H1 (cell line): ENCODE measurements around the gene HLA-G. TPM values are rescaled to one million over a fixed set of nuclear protein-coding genes. Genes with fewer than 3 reads are reported as not detected.
A peak's percentile ranks its signal among the peaks of the same experiment; 100 is the strongest.

Source experiments
- CTCF ChIA-PET: fragments of 300-600 bp; sonication (Branson Sonifier 250); formaldehyde crosslinking; loops from one replicate; lab custom pipeline; 2021; ENCODE audit not compliant: partially characterized antibody; lab: Charles Lee
- POLR2A ChIA-PET: fragments of 300-600 bp; sonication (Branson Sonifier 250); formaldehyde crosslinking; loops from one replicate; lab custom pipeline; 2021; ENCODE audit warnings: inconsistent platforms; ENCODE audit not compliant: partially characterized antibody; lab: Charles Lee
- DNase-seq, 2 experiments: peaks; one replicate each; pipeline versions ENCODE4 v3.0.0 to v3.0.0-alpha.2; 2010 to 2022; ENCODE audit warnings: low spot score in 2 of 2, low read depth in 1 of 2, mixed read lengths in 1 of 2
- FAIRE-seq: peaks from 2 replicates; lab custom pipeline; 2011; peaks lifted over from hg19 to GRCh38; lab: Jason Lieb, UNC
- H2AFZ ChIP-seq: 2 replicates; pipeline ENCODE4 v1.8.1; 2012; ENCODE audit warnings: low read length, inconsistent platforms
- H2AK5ac ChIP-seq: 2 replicates; pipeline ENCODE4 v1.6.1; 2013; ENCODE audit warnings: low read depth, low read length
- H2BK120ac ChIP-seq: replicated peaks from 2 replicates; pipeline ENCODE3; 2013; ENCODE audit warnings: low read depth, low read length, inconsistent platforms
- H2BK12ac ChIP-seq: 2 replicates; pipeline ENCODE4 v1.6.1; 2013; ENCODE audit warnings: low read depth, low read length
- H2BK15ac ChIP-seq: 2 replicates; pipeline ENCODE4 v1.6.1; 2013; ENCODE audit warnings: low read length
- H2BK20ac ChIP-seq: 2 replicates; pipeline ENCODE4 v1.6.1; 2013; ENCODE audit warnings: low read length
- H2BK5ac ChIP-seq: 2 replicates; pipeline ENCODE4 v1.6.1; 2013; ENCODE audit warnings: low read depth, low read length
- H3K14ac ChIP-seq: 2 replicates; pipeline ENCODE4 v1.6.1; 2013; ENCODE audit warnings: inconsistent platforms; ENCODE audit not compliant: insufficient read length
- H3K18ac ChIP-seq: 2 replicates; pipeline ENCODE4 v1.6.1; 2013; ENCODE audit warnings: low read length; ENCODE audit errors: extremely low read depth
- H3K23ac ChIP-seq: 2 replicates; pipeline ENCODE4 v1.6.1; 2013; ENCODE audit warnings: inconsistent platforms; ENCODE audit not compliant: insufficient read length
- H3K23me2 ChIP-seq: 2 replicates; pipeline ENCODE4 v1.6.1; 2013; ENCODE audit warnings: low read depth, low read length
- H3K27ac ChIP-seq: 2 replicates; pipeline ENCODE4 v1.6.1; 2011; ENCODE audit warnings: low read depth, low read length, inconsistent platforms
- H3K27me3 ChIP-seq, 4 experiments: replicated peaks in 1 of 4; 1 replicate in 1 of 4; 2 replicates in 3 of 4; pipeline versions ENCODE4 v1.6.1 to v1.8.1; 2011 to 2013; ENCODE audit warnings: low read length in 3 of 4, mild to moderate bottlenecking in 3 of 4, inconsistent platforms in 2 of 4, mixed read lengths in 2 of 4, moderate library complexity in 1 of 4; ENCODE audit not compliant: control insufficient read depth in 3 of 4, insufficient read depth in 3 of 4; ENCODE audit errors: extremely low read depth in 1 of 4
- H3K36me3 ChIP-seq, 4 experiments: 2 replicates each; pipeline versions ENCODE4 v1.6.1 to v1.8.1; 2011 to 2013; ENCODE audit warnings: mild to moderate bottlenecking in 4 of 4, low read length in 3 of 4, moderate library complexity in 2 of 4, control low read depth in 1 of 4, inconsistent platforms in 1 of 4; ENCODE audit not compliant: insufficient read depth in 4 of 4, control insufficient read depth in 2 of 4
- H3K4ac ChIP-seq: replicated peaks from 2 replicates; pipeline ENCODE3; 2013; ENCODE audit warnings: low read length, low read depth, mixed read lengths, inconsistent platforms; ENCODE audit not compliant: insufficient read length
- H3K4me1 ChIP-seq, 4 experiments: replicated peaks in 1 of 4; 1 replicate in 1 of 4; 2 replicates in 3 of 4; pipeline versions ENCODE4 v1.6.1 to v1.8.1; 2011 to 2013; ENCODE audit warnings: low read length in 3 of 4, inconsistent platforms in 2 of 4, mixed read lengths in 1 of 4; ENCODE audit not compliant: insufficient read depth in 4 of 4, control insufficient read depth in 3 of 4
- H3K4me2 ChIP-seq, 2 experiments: 2 replicates each; pipeline versions ENCODE4 v1.6.1 to v1.8.1; 2011 to 2013; ENCODE audit warnings: low read depth in 2 of 2, low read length in 2 of 2, control low read depth in 1 of 2, inconsistent platforms in 1 of 2, mild to moderate bottlenecking in 1 of 2; ENCODE audit not compliant: insufficient read depth in 1 of 2
- H3K4me3 ChIP-seq, 4 experiments: fragments of 200-600, 300-600 bp in 1 of 4; sonication (generic), shearing (Covaris generic), sonication (Bioruptor Twin) in 1 of 4; 2 replicates each; pipeline versions ENCODE4 v1.5.1 to v1.8.1; 2011 to 2016; ENCODE audit warnings: low read length in 4 of 4, low read depth in 3 of 4, control low read depth in 2 of 4, inconsistent platforms in 2 of 4, mild to moderate bottlenecking in 2 of 4, mixed read lengths in 1 of 4, moderate library complexity in 1 of 4; ENCODE audit not compliant: insufficient read depth in 2 of 4; ENCODE audit errors: extremely low read depth in 1 of 4
- H3K56ac ChIP-seq: replicated peaks from 2 replicates; pipeline ENCODE3; 2013; ENCODE audit warnings: low read depth, mild to moderate bottlenecking, mixed read lengths, low read length, inconsistent platforms; ENCODE audit not compliant: insufficient read length
- H3K79me1 ChIP-seq: 2 replicates; pipeline ENCODE4 v1.6.1; 2013; ENCODE audit warnings: low read depth, low read length, control low read depth
- H3K79me2 ChIP-seq, 2 experiments: 2 replicates each; pipeline versions ENCODE4 v1.6.1 to v1.8.1; 2012 to 2013; ENCODE audit warnings: low read length in 2 of 2, mild to moderate bottlenecking in 2 of 2, inconsistent platforms in 1 of 2; ENCODE audit not compliant: insufficient read depth in 2 of 2, control insufficient read depth in 1 of 2
- H3K9ac ChIP-seq, 4 experiments: replicated peaks in 1 of 4; 1 replicate in 1 of 4; 2 replicates in 3 of 4; pipeline versions ENCODE4 v1.6.1 to v1.8.1; 2011 to 2013; ENCODE audit warnings: low read depth in 3 of 4, low read length in 3 of 4, control low read depth in 2 of 4, mild to moderate bottlenecking in 2 of 4, moderate library complexity in 2 of 4, inconsistent platforms in 1 of 4; ENCODE audit errors: extremely low read depth in 1 of 4
- H3K9me3 ChIP-seq, 2 experiments: 2 replicates each; pipeline versions ENCODE4 v1.6.1 to v1.8.1; 2012 to 2013; ENCODE audit warnings: mild to moderate bottlenecking in 2 of 2, moderate library complexity in 2 of 2, control low read depth in 1 of 2, inconsistent platforms in 1 of 2, low read depth in 1 of 2, low read length in 1 of 2, mixed read lengths in 1 of 2; ENCODE audit not compliant: insufficient read depth in 2 of 2
- H4K20me1 ChIP-seq, 2 experiments: replicated peaks in 1 of 2; 2 replicates each; pipeline versions ENCODE3 to v1.8.1; 2011 to 2013; ENCODE audit warnings: inconsistent platforms in 2 of 2, low read length in 2 of 2, mild to moderate bottlenecking in 1 of 2; ENCODE audit not compliant: insufficient read depth in 2 of 2, control insufficient read depth in 1 of 2
- H4K5ac ChIP-seq: 2 replicates; pipeline ENCODE4 v1.6.1; 2013; ENCODE audit warnings: low read length, low read depth, mixed read lengths, inconsistent platforms; ENCODE audit not compliant: insufficient read length
- H4K8ac ChIP-seq: 2 replicates; pipeline ENCODE4 v1.8.0; 2013; ENCODE audit warnings: mild to moderate bottlenecking, moderate library complexity, low read length, inconsistent platforms; ENCODE audit not compliant: insufficient read depth; ENCODE audit errors: extremely low read depth
- H4K91ac ChIP-seq: replicated peaks from 2 replicates; pipeline ENCODE3; 2013; ENCODE audit warnings: low read length, mixed read lengths, inconsistent platforms; ENCODE audit not compliant: insufficient read length
- ATF2 ChIP-seq: IDR thresholded peaks from 2 replicates; pipeline ENCODE4 v1.6.1; 2012; ENCODE audit warnings: low read length, inconsistent platforms
- ATF3 ChIP-seq: IDR thresholded peaks from 2 replicates; pipeline ENCODE4 v1.6.1; 2011; ENCODE audit warnings: low read depth, mild to moderate bottlenecking, low read length; ENCODE audit not compliant: insufficient read depth
- CHD1 ChIP-seq: IDR thresholded peaks from 2 replicates; pipeline ENCODE4 v1.6.1; 2012; ENCODE audit warnings: low read depth, low read length, improper control_type of control experiment
- EGR1 ChIP-seq: IDR thresholded peaks from 2 replicates; pipeline ENCODE4 v1.6.1; 2011; ENCODE audit warnings: low read depth, low read length, borderline replicate concordance
- RFX5 ChIP-seq: IDR thresholded peaks from 2 replicates; pipeline ENCODE4 v1.6.1; 2011; ENCODE audit warnings: low read depth, low read length, improper control_type of control experiment, borderline replicate concordance
- RNF2 ChIP-seq: fragments of 200-900, 300-1000 bp; sonication (generic); IDR thresholded peaks from 2 replicates; pipeline ENCODE4 v1.7.1; 2016; ENCODE audit warnings: borderline replicate concordance, low read depth, mild to moderate bottlenecking, antibody characterized with exemption, low read length; ENCODE audit not compliant: poor library complexity, severe bottlenecking; ENCODE audit errors: missing control alignments
- SRF ChIP-seq: IDR thresholded peaks from 2 replicates; pipeline ENCODE4 v1.6.1; 2011; ENCODE audit warnings: mild to moderate bottlenecking, low read depth, low read length, moderate library complexity
- WGBS, 2 experiments: shearing (Covaris generic) in 1 of 2; methylation state at CpG; one replicate each; pipeline versions ENCODE4 v1.1.6 to v1.1.7; 2013 to 2015; ENCODE audit warnings: low lambda C conversion rate in 2 of 2, mixed read lengths in 2 of 2, inconsistent platforms in 1 of 2, low coverage in 1 of 2, missing lambda C conversion rate in 1 of 2; ENCODE audit not compliant: insufficient replicate concordance in 2 of 2, insufficient coverage in 1 of 2, insufficient read length in 1 of 2; ENCODE audit errors: extremely low coverage in 1 of 2, missing lambda C conversion rate in 1 of 2; 5-methylcytosine and 5-hydroxymethylcytosine counted together
- polyA plus RNA-seq, 7 experiments: library from polyadenylated mRNA; depleted of rRNA in 3 of 7; stranded (reverse) in 5 of 7; unstranded in 2 of 7; fragments of >200 nt in 5 of 7; fragments of 200-250 nt in 2 of 7; gene quantifications; 1 replicate in 5 of 7; 2 replicates in 1 of 7; 4 replicates in 1 of 7; pipeline versions ENCODE4 v1.2.1 to v1.2.3, GENCODE V29; 2011 to 2013; ENCODE audit warnings: missing spikeins in 2 of 7, mixed read lengths in 2 of 7
- total RNA-seq: library from RNA; stranded (reverse); fragmentation: NEBNext Ultra II Directional; extraction: Animal tissue kit (Norgen Biotek cat#: 25700); gene quantifications from 2 replicates; pipeline ENCODE4 v1.2.1, GENCODE V29; 2021

Gene HLA-G
- total and polyA plus RNA-seq, 2 of the 8 experiments (the other 6 are each of a cell fraction or from before 2014, with no cell fraction given): 3.2 to 4.8 TPM

GRCh38 chr6:29813066-29813465 lies 14.6 kb upstream of the HLA-G start:
- no peaks in the 10 kb centered on the region for H3K23me2 ChIP-seq
- H3K4me1 ChIP-seq: no peaks in the 10 kb centered on the region
- H2AK5ac ChIP-seq: no peak overlapping the region
- FAIRE-seq: no peak
- 0 out of 2 replicates have a peak overlapping the region, but pooled peaks have one; percentile 14 for H4K8ac ChIP-seq
- no peaks in the 10 kb centered on the region for H3K79me1 ChIP-seq
- no peaks in the 10 kb centered on the region for H3K79me2 ChIP-seq
- H3K4me3 ChIP-seq: no peak overlapping the region
- no peaks in the 10 kb centered on the region for H3K36me3 ChIP-seq
- no peaks in the 10 kb centered on the region for H4K20me1 ChIP-seq
- 0 out of 2 replicates have a peak overlapping the region, but pooled peaks have one; percentile 32 for H2BK15ac ChIP-seq
- no peak overlapping the region for H3K23ac ChIP-seq
- no peak overlapping the region for H2AFZ ChIP-seq
- H4K5ac ChIP-seq: no peak overlapping the region
- peak overlapping the region; percentile 27 for H4K91ac ChIP-seq
- H3K56ac ChIP-seq: no peak overlapping the region
- ChIA-PET CTCF (interaction anchor here (0.6 to 2.1 kb wide), 5 partner anchors 22 to 75 kb away, joined by 3 to 7 read pairs (median 5); no protein-coding TSS in a partner anchor), POLR2A (no interaction called here)
- no peak overlapping the region for H3K4ac ChIP-seq
- H2BK20ac ChIP-seq: no peak overlapping the region
- H3K18ac ChIP-seq: no peak overlapping the region
- WGBS, 2 experiments: 80% methylated on average over 1 of the region's 1 CpG; no CpG with 5 or more reads in 1 of the 2 experiments
- no peak overlapping the region for H2BK5ac ChIP-seq
- no peak overlapping the region for H3K27ac ChIP-seq
- H3K27me3 ChIP-seq: no peaks in the 10 kb centered on the region
- no peaks in the 10 kb centered on the region for H3K9me3 ChIP-seq
- peak in 1 of 2 experiments; percentile 41 for DNase-seq
- no peak overlapping the region for H3K9ac ChIP-seq
- no peak overlapping the region for H2BK120ac ChIP-seq
- H3K4me2 ChIP-seq: no peak overlapping the region
- no peak overlapping the region; the same call in 1 of the 2 replicates for H2BK12ac ChIP-seq
- no peak overlapping the region for H3K14ac ChIP-seq
- TF ChIP-seq ATF3: no peak
- TF ChIP-seq ATF2: no peak
- no peak for TF ChIP-seq RNF2
- TF ChIP-seq RFX5: no peak
- no peak for TF ChIP-seq SRF
- no peak for TF ChIP-seq CHD1
- TF ChIP-seq EGR1: no peak
